ENCODE data around the gene MDN1. TPM values are rescaled to one million over a fixed set of nuclear protein-coding genes. Genes with fewer than 3 reads are reported as not detected.

Gene MDN1
- total and polyA plus RNA-seq, 2 of the 13 experiments (the other 11 are each of a cell fraction or from before 2014, with no cell fraction given): 18.8 to 52.9 TPM

DNA sequence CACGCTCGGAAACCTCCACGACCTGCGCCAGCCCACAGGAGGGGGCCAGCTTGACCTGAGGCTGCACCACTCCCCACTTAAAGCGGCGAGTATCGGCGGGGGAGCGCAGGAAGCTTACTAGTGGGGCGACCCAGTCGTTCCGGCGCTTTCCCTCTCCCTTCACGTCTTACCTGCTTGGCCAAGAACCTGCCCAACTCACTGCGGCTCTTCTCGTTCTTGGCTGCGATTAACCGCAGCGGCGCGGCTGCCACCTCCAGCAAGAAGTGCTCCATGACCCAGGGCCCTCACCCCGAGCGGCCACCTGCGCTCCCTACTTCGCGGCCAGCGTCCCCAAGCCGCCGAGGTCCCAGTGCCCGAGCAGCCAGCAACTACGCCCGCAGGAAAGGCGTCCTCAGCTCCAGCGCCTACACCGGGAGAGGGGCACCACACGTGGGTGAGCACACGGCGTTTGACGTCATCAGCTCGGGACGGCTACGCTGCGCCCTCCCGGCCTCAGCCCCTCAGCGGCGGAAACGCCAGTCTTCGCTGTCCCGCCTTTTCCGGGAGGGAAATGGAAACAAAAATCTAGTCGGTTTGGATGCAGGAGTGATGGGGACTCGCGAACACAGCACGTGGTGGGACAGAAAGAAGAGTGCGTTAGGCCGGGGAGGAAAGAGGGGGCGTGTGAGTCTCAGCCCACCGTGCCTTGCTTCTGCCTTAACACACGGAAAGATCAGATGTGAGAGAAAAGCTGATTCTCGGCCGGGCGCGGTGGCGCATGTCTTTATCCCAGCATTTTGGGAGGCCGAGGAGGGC is at the start of gene MDN1 (continued):
- TF ChIP-seq, protein P1, sequence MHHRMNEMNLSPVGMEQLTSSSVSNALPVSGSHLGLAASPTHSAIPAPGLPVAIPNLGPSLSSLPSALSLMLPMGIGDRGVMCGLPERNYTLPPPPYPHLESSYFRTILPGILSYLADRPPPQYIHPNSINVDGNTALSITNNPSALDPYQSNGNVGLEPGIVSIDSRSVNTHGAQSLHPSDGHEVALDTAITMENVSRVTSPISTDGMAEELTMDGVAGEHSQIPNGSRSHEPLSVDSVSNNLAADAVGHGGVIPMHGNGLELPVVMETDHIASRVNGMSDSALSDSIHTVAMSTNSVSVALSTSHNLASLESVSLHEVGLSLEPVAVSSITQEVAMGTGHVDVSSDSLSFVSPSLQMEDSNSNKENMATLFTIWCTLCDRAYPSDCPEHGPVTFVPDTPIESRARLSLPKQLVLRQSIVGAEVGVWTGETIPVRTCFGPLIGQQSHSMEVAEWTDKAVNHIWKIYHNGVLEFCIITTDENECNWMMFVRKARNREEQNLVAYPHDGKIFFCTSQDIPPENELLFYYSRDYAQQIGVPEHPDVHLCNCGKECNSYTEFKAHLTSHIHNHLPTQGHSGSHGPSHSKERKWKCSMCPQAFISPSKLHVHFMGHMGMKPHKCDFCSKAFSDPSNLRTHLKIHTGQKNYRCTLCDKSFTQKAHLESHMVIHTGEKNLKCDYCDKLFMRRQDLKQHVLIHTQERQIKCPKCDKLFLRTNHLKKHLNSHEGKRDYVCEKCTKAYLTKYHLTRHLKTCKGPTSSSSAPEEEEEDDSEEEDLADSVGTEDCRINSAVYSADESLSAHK (CRISPR knock-in tag; IDR thresholded peaks at IDR 0.05; ENCODE audit: borderline replicate concordance): no peak
- TF ChIP-seq ZFP36L1 (CRISPR knock-in tag; IDR thresholded peaks at IDR 0.05) (no peak), ZNF326 (CRISPR knock-in tag; IDR thresholded peaks at IDR 0.05; ENCODE audit: borderline replicate concordance) (no peak), ZNF44 (CRISPR knock-in tag; IDR thresholded peaks at IDR 0.05) (peak; percentile 24; the same call in 1 of the 2 replicates), NONO (IDR thresholded peaks at IDR 0.05) (no peak), NONO (CRISPR knock-in tag; conservative IDR thresholded peaks at IDR 0.05) (peak; percentile 86), GATAD2A (CRISPR knock-in tag; IDR thresholded peaks at IDR 0.05) (peak; percentile 66; the same call in 1 of the 2 replicates), PHB2 (IDR thresholded peaks at IDR 0.05; ENCODE audit: partially characterized antibody) (no peak), AHR (CRISPR knock-in tag; IDR thresholded peaks at IDR 0.05) (peak; percentile 90), SMAD9 (CRISPR knock-in tag; IDR thresholded peaks at IDR 0.05) (no peak; the same call in 1 of the 2 replicates), ZNF468 (CRISPR knock-in tag; IDR thresholded peaks at IDR 0.05) (no peak), ZNF713 (CRISPR knock-in tag; IDR thresholded peaks at IDR 0.05) (no peak), CHD2 (IDR thresholded peaks at IDR 0.05; ENCODE audit: low read depth, low read length) (peak; percentile 30; the same call in 1 of the 2 replicates), XRCC5 (optimal IDR thresholded peaks at IDR 0.05; ENCODE audit: low read length) (peak; percentile 42), ZFP62 (CRISPR knock-in tag; IDR thresholded peaks at IDR 0.05) (no peak), ZNF720 (CRISPR knock-in tag; IDR thresholded peaks at IDR 0.05) (0 out of 2 replicates have a peak, but pooled peaks have one; percentile 33), MXI1 (IDR thresholded peaks at IDR 0.05; ENCODE audit: borderline replicate concordance, low read depth, low read length) (peak; percentile 99), BRD4 (CRISPR knock-in tag; IDR thresholded peaks at IDR 0.05) (no peak), HDAC1 (CRISPR knock-in tag; IDR thresholded peaks at IDR 0.05) (peak; percentile 99), GABPB1 (CRISPR knock-in tag; IDR thresholded peaks at IDR 0.05) (peak; percentile 97), ARID2 (CRISPR knock-in tag; IDR thresholded peaks at IDR 0.05; ENCODE audit: borderline replicate concordance) (no peak; the same call in 1 of the 2 replicates), HOXD1 (CRISPR knock-in tag; IDR thresholded peaks at IDR 0.05) (peak; percentile 25; the same call in 1 of the 2 replicates), REPIN1 (CRISPR knock-in tag; IDR thresholded peaks at IDR 0.05; ENCODE audit: borderline replicate concordance, low read depth) (peak; percentile 88; the same call in 1 of the 2 replicates)
- TF ChIP-seq, protein P2, sequence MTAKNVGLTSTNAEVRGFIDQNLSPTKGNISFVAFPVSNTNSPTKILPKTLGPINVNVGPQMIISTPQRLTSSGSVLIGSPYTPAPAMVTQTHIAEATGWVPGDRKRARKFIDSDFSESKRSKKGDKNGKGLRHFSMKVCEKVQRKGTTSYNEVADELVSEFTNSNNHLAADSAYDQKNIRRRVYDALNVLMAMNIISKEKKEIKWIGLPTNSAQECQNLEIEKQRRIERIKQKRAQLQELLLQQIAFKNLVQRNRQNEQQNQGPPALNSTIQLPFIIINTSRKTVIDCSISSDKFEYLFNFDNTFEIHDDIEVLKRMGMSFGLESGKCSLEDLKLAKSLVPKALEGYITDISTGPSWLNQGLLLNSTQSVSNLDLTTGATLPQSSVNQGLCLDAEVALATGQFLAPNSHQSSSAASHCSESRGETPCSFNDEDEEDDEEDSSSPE (CRISPR knock-in tag; IDR thresholded peaks at IDR 0.05): peak; percentile 86
- TF ChIP-seq, protein P3, sequence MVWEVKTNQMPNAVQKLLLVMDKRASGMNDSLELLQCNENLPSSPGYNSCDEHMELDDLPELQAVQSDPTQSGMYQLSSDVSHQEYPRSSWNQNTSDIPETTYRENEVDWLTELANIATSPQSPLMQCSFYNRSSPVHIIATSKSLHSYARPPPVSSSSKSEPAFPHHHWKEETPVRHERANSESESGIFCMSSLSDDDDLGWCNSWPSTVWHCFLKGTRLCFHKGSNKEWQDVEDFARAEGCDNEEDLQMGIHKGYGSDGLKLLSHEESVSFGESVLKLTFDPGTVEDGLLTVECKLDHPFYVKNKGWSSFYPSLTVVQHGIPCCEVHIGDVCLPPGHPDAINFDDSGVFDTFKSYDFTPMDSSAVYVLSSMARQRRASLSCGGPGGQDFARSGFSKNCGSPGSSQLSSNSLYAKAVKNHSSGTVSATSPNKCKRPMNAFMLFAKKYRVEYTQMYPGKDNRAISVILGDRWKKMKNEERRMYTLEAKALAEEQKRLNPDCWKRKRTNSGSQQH (CRISPR knock-in tag; IDR thresholded peaks at IDR 0.05; ENCODE audit: low read depth): peak; percentile 81
- TF ChIP-seq, protein P4, sequence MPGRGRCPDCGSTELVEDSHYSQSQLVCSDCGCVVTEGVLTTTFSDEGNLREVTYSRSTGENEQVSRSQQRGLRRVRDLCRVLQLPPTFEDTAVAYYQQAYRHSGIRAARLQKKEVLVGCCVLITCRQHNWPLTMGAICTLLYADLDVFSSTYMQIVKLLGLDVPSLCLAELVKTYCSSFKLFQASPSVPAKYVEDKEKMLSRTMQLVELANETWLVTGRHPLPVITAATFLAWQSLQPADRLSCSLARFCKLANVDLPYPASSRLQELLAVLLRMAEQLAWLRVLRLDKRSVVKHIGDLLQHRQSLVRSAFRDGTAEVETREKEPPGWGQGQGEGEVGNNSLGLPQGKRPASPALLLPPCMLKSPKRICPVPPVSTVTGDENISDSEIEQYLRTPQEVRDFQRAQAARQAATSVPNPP (CRISPR knock-in tag; IDR thresholded peaks at IDR 0.05): peak; percentile 91

Data from HepG2 (cell line).